Measurements from ENCODE around the gene USP20.
"Not testable (repeated sequence)": the region's sequence is repeated elsewhere in the genome, so short reads cannot be mapped to it uniquely, and the experiment has no call there.

The USP20 gene

DNA sequence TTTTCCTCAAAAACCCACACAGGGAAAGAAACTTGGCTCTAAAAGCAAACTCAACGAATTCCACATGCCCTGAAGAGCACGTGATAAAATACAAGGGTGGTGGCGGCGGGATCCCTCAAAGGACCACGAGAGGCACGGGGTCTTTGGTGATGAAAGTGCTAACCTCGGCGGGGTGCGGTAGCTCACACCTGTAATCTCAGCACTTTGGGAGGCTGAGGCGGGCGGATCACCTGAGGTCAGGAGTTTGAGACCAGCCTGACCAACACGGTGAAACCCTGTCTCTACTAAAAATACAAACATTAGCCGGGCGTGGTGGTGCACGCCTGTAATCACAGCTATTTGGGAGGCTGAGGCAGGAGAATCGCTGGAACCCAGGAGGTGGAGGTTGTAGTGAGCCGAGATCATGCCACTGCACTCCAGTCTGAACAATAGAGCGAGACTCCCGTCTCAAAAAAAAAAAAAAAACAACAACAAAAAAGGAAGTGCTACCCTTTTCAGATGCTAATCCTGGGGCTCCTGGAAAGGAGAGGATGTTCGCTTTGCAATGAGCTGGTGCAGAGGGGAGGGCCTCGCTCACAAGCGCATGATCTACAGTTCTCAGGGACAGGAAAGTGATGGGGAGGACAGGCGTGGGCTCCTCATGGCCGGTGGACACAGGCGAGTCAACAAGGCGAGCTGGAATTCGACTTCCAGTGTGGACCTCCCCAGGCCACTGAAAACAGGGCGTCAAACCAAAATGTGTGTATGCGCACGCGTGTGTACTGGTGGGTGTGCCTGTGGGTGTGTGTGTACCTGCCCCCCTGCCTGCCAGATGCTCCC lies 54.1 kb downstream of the USP20 start:
- no peak for TF ChIP-seq ZFX (IDR thresholded peaks at IDR 0.05)
- TF ChIP-seq, protein P1, sequence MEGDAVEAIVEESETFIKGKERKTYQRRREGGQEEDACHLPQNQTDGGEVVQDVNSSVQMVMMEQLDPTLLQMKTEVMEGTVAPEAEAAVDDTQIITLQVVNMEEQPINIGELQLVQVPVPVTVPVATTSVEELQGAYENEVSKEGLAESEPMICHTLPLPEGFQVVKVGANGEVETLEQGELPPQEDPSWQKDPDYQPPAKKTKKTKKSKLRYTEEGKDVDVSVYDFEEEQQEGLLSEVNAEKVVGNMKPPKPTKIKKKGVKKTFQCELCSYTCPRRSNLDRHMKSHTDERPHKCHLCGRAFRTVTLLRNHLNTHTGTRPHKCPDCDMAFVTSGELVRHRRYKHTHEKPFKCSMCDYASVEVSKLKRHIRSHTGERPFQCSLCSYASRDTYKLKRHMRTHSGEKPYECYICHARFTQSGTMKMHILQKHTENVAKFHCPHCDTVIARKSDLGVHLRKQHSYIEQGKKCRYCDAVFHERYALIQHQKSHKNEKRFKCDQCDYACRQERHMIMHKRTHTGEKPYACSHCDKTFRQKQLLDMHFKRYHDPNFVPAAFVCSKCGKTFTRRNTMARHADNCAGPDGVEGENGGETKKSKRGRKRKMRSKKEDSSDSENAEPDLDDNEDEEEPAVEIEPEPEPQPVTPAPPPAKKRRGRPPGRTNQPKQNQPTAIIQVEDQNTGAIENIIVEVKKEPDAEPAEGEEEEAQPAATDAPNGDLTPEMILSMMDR (conservative IDR thresholded peaks at IDR 0.05): no peak
- H3K27ac ChIP-seq: no peak overlapping the region

DNA sequence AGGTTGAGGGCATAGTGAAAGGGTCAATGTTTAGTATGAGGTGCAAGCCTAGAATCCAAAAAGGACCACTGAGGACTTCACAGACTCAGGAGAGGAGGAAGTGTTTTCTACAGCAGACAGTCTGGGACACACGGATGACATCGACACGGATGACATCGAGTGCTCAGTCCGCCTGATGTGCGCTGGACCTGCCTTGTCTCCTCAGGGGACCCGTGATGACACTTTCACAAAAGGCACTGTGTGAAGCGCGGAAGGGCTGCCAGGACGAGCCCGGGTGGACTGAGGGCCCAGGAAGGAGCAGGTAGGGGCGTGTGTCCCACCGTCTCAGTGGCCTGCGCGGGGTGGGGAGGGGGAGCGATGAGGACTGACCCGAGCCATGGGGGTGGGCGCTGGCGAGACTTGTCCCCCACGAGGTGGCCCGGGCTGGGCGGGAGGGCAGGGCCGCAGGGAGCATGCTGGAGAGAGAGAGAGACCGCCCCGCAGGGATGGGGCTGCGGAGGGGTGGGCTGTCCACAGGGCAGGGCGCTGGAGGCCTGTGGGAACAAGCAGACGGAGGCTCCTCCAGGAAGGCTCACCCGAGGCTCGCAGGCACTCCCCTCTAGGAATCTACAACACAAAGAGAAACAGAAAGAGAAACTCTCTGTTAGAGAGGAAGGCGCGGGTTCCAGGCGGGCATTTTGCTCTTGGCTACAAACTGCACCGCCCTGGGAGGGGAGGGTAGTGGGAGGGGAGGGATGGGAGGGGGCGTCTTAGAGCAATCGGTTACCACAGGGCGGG lies 54.9 kb downstream of the USP20 start:
- no peak overlapping the region for H3K27ac ChIP-seq

GRCh38 chr9:129890718-129891299 lies 55.6 kb downstream of the USP20 start:
- not testable (repeated sequence) for H3K27ac ChIP-seq

More for the DNA sequence above, 54.9 kb downstream of the USP20 start:
- TF ChIP-seq ZFX (IDR thresholded peaks at IDR 0.05): no peak
- TF ChIP-seq, protein P1 (conservative IDR thresholded peaks at IDR 0.05): no peak

GRCh38 chr9:129891569-129891968 lies 56.3 kb downstream of the USP20 start:
- H3K27ac ChIP-seq: no peak overlapping the region
- TF ChIP-seq, protein P1 (conservative IDR thresholded peaks at IDR 0.05): no peak
- TF ChIP-seq ZFX (IDR thresholded peaks at IDR 0.05): no peak

DNA sequence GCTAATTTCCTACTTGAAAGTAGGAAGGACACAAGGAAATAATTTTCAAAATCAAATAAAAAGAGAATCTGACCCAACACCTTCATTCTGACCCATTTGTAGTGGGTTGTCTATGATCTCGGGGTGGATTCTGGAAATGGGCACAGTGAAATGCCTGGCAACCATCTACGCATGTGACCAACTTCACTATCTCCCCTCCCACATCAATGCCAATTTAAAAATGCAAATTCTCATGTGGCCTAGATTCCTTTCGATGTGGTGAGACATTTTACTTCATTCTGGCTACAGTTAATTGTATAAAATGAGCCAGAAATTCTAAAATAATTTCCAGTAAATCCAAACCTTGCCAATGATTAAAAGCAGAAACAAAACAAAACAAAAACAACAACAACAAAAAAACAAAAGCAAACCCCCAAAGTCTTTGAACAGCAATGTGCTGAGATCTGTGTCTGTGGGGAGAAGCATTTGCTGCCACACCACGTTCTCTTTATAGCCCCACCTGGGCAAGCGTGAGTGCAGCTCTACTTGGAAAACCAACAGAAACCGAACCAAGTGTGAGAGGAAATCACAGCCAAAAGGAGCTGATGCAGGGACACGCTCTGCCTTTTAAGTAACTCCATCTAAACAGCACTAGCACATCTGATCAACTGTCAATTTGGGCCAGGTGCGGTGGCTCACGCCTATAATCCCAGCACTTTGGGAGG lies 59.0 kb downstream of the USP20 start:
- H3K27ac ChIP-seq: no peak overlapping the region
- TF ChIP-seq, protein P1 (conservative IDR thresholded peaks at IDR 0.05): no peak
- TF ChIP-seq ZFX (IDR thresholded peaks at IDR 0.05): no peak

- TF ChIP-seq, protein P1 (conservative IDR thresholded peaks at IDR 0.05): no peak
- no peak for TF ChIP-seq ZFX (IDR thresholded peaks at IDR 0.05)
- no peak overlapping the region for H3K27ac ChIP-seq
Observed at GRCh38 chr9:129895376-129896268, 60.4 kb downstream of the USP20 start.

GRCh38 chr9:129897263-129897662 lies 62.0 kb downstream of the USP20 start:
- TF ChIP-seq, protein P1 (conservative IDR thresholded peaks at IDR 0.05): no peak
- no peak for TF ChIP-seq ZFX (IDR thresholded peaks at IDR 0.05)
- no peak overlapping the region for H3K27ac ChIP-seq

Measured in C4-2B (cell line).